NCI-H510A (cell line): ENCODE data around the gene PLA2G2A.

ENCODE experiments used
- DNase-seq: peaks from one replicate; lab custom pipeline; 2025; lab: John Stamatoyannopoulos, UW

Gene PLA2G2A

DNA sequence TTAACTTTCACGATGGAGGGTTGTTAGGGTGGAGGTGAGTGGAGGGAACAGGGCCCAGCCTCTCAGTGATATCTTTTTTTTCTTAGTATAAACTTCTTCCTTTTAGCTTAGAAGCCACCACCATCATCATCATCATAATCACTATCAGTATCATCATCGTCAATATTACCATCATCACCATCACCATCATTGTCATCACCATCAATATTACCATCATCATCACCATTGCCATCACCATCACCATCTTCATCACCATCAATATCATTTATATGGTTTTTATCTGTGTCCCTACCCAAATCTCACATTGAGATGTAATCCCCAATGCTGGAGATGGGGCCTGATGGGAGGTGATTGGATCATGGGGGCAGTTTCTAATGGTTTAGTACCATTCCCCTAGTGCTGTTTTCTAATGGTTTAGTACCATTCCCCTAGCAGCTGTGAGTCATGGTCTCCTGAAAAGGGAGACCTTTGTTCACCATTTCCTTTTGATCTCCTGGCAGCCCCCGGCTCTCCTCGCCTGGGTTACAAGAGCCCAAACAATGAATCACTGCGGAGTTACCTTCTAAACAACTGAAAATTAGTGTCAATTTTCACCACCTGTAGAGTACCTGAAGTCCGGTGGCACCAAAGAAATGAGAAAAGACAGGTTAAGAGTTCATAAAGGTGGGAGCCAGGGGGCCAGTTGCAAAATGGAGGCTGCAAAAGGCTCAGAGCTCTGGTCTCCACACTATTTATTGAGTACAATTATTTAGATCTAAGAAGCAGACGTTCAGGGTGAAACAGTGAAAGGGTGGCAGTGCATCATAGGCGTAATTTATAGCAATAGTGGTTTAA is 52.9 kb downstream of the PLA2G2A start:
- DNase-seq, result no peak
